Measurements from ENCODE around the gene EGFR.

GRCh38 chr7:55161154-55161687 lies 142.4 kb downstream of the EGFR start:
- TF ChIP-seq CTCF (IDR thresholded peaks at IDR 0.05) (no peak), POLR2A (IDR thresholded peaks at IDR 0.05) (no peak)

Data from adrenal gland (tissue), 5 donors.